GM19023 (cell line): ENCODE data around the gene FZD8.

Experiments used
- ATAC-seq: cut with Tn5 transposase; IDR thresholded peaks from one replicate; pipeline ENCODE4 v1.9.1; 2021; ENCODE audit warnings: mild to moderate bottlenecking, moderate library complexity; ENCODE audit not compliant: unreplicated experiment

FZD8 gene

DNA sequence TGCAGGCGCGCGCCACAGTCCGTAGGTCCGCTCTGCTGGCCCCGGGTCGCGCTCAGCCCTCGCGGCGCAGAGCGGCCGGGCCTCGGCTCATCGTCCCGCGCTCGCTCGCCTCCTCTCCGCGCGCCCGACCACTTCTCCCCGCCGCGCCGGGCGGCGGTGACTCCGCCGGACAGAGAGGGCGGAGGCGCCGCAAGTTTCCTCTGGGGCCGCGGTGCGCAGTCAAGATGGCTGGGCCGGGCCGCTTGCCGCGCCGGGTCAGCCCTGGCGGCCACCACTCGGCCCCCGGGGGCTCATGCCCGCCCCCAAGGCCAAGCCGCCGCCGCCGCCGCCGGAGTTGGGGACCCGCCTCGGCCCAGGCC, 441 bp downstream of the FZD8 start:
- ATAC-seq: peak; percentile 20

DNA sequence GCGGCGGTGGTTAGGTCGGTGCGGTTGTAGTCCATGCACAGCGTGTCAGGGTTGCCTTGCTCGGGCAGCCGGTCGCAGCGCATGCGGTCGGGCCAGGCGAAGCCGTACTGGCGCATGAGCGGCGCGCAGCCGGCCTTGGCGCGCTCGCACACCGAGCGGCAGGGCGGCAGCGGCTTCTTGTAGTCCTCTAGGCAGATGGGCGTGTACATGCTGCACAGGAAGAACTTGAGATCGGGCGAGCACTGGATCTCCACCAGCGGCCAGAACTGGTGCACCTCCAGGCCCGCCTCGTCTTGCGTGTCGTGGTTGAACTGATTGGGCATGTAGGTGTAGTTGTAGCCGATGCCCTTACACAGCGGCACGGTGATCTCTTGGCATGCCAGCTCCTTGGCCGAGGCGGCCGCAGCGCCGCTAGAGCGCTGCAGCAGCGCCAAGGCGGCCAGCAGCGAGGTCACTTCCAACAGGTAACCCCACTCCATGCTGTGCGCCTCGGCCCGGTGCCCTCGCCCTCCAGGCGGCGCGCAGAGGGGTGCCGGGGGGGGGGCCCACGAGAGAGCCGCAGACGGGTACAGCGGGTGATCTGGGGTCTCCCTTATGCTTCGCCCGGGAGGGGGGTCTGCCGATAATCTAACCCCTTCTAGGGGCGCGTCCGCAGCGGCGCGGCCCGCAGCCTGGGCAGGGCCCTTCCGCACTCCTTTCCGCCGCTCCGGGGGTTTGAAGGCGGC, 983 bp downstream of the FZD8 start:
- peak; percentile 28 for ATAC-seq

- ATAC-seq: peak; percentile 22
Measured at GRCh38 chr10:35640474-35640873, 1.6 kb downstream of the FZD8 start.

DNA sequence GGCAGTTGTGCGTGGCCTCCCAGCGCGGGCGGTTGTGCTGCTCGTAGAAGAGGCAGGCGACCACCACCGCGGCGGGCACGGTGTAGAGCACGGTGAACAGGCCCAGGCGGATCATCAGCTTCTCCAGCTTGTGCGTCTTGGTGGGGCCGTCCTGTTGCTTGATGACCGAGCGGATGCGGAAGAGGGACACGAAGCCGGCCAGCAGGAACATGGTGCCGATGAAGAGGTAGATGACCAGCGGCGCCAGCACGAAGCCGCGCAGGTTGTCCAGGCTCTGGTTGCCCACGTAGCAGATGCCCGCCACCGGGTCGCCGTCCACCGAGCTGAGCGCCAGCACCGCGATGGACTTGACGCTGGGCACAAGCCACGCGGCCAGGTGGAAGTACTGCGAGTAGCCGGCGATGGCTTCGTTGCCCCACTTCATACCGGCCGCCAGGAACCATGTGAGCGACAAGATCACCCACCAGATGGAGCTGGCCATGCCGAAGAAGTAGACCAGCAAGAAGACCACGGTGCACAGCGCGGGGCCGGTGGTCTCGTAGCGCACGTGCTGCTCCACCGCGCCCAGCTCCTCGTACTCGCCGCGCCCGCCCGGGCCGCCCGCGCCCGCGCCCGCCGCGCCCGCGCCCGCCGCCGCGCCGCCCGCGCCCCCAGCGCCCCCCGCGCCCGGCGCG, 2.2 kb downstream of the FZD8 start:
- ATAC-seq: no peak

DNA sequence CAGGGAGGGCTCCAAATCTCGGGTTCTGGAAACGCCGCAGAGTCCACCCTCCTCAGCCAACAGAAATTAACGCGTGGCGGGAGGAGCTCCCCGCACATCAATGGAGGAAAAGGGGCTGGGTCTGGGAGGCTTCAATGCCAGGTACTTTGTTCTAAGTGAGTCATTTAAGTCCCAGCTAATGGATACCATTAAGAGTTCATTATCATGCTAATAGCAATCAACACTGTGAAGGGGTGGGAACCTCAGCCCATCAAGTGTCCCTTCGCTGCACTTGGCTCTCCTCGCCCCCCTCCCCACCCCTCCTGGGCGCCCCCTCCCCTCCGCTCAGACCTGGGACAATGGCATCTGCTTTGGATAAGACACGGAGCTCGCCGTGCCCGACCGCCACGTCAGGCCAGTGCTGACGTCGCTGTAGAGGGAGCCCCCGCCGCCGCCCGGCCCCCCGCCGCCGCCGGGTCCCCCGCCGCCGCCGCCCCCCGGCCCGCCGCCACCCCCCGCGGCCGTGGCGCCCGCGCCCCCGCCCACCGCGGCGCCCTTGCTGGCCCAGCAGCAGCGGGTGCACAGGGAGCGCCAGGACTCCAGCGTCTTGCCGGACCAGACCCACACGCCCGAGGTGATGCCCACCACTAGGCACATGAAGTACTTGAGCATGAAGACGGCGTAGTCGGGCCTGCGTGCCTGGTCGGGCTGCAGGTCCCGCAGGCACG, 2.9 kb downstream of the FZD8 start:
- no peak for ATAC-seq

GRCh38 chr10:35638101-35638500, 4.0 kb downstream of the FZD8 start:
- ATAC-seq: no peak

- ATAC-seq: no peak
Measured at GRCh38 chr10:35637462-35637861, 4.6 kb downstream of the FZD8 start.

DNA sequence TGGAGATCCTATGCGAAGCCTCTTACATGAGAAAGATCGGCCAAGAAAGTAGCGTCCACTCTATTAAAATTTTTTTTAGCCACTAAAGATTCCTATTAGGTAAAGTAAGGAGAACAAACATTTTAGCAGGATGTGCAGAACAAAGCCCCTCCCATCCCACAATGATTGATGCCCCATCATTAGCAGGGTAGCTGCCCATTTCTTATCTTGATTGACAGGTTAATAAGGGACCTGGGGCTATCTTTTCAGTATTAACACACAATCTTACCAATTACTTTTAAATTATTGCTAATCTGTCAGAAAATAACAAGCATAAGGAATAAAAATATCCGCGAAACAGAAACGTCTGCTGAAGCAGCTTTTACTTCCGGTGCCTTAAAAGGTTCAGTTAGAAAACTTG, 5.1 kb downstream of the FZD8 start:
- ATAC-seq: no peak

DNA sequence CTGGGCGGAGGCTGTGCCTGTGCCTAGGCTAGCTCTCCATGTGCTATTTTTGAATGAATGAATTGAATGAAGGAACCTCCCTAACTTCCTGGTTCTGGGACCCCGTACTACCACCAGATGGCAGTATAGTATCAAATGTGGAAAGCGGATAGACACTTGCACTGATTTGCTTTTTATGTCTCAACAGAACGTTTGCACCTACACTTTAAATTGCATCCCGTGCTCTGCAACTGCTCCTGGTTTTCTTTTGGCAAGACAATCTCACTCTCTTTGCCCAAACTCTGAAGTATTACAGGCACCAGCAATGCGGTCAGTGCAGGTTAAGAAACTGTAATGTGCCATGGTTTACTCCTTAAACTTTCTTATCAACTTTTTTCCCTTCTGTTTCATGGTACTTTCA, 6.5 kb downstream of the FZD8 start:
- ATAC-seq: peak; percentile 56

DNA sequence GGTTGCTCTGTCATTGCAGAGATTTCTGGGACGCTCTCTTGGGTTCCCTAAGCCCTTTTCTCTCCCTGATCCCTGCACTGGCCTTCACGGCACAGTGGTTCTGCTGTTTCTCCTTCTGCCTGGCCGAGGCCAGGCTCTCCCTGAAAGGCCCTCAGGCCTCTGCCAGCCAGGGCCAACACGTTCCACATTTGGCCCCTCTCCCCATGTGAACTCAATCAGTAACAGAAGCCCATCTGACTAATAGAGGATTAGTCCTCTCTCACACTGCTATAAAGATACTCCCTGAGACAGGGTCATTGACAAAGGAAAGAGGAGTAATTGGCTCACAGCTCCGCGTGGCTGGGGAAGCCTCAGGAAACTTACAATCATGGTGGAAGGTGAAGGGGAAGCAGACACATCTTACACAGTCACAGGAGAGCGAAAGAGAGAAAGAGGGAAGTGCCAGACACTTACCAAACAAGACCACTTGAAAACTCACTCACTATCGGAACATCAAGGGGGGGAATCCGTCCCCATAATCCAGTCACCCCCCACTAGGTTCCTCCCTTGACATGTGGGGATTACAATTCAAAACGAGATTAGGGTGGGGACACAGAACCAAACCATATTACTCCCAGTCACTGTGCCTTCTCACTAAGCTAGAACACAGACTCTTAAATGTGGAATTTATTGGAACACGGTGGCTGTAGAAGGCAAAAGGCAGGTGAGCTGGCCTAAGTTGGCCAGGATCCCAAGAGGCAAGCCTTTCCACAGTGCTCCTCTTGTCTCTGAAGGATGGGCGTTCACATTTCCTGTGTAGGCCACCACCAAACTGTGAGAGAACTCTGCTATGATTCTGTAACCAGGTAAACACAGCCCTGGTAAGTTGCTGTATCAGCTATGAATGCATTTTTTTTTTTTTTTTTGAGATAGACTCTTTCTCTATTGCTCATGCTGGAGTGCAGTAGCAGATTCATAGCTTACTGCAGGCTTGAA, 8.8 kb downstream of the FZD8 start:
- no peak for ATAC-seq

- no peak for ATAC-seq
Measured at GRCh38 chr10:35632027-35632426, 10.1 kb downstream of the FZD8 start.

- ATAC-seq: no peak
Measured at GRCh38 chr10:35631404-35631803, 10.7 kb downstream of the FZD8 start.

- ATAC-seq: no peak
Measured at GRCh38 chr10:35626971-35627507, 15.1 kb downstream of the FZD8 start.

DNA sequence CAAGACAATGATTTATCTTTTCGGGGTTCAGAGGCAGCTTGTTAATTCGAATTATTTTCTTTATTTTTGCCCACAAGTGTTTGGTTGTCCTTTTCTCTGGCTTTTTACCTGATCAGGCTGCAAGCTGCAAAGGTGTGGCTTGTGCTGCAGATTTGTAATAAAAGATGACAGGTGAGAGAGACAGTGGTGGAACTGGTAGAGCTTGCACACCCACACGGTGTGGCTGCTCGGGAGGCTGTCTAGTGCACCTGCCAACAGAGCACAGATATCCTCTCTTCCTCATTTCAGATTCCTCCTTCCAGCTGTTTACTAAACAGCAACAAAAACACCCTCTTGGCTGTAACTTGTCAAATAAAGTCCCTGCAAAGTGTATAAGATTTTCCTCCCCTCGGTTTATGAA, 27.8 kb downstream of the FZD8 start:
- ATAC-seq: no peak

GRCh38 chr10:35613597-35614226, 28.4 kb downstream of the FZD8 start:
- ATAC-seq: no peak

DNA sequence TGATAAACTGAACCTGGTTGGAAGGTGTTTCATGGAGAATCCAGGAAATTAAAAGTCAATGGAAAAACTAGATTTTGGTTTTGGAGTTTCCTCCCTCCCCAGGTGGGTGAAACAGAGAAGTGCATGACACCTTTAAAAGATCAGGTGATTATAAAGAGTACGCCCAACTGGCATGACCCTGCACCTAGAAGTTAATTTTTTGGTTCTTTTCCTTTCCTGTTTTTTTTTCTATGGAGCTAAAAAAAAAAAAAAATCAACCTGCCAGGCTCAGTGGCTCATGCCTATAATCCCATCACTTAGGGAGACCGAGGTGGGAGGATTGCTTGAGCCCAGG, 29.0 kb downstream of the FZD8 start:
- no peak for ATAC-seq

DNA sequence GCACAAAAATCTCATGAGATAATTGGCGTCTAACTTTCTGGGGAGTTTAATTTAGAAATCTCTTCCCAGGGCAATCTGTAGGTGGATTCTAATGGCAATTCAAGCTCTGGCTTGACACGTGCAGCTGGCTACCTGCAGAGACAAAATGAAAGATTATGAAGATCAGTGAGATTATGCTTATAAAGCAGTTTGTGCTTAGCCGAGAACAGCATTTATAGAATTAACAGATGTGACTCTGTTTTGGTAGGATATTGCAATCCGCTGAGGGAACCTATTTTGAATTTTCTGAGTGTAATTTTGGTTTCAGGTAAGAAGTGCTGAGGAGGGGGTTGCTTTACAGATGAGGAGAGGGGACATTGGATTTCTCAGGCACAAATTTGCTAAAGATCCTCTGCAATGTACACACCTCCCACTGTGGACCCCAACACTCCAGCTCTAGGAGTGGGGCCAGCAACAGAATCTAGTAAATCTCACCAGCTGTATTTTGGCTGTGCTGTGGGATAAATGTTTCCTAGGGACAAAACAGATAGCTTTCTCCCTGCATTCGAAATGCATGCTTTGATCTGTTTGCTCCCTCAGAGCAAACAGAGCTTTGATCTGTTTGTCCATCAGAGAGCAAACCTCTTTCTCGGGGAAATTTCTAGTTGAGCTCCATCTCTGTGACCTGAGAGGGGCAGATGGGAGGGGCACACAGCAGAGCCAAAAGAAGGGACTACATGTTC, 29.6 kb downstream of the FZD8 start:
- no peak for ATAC-seq

DNA sequence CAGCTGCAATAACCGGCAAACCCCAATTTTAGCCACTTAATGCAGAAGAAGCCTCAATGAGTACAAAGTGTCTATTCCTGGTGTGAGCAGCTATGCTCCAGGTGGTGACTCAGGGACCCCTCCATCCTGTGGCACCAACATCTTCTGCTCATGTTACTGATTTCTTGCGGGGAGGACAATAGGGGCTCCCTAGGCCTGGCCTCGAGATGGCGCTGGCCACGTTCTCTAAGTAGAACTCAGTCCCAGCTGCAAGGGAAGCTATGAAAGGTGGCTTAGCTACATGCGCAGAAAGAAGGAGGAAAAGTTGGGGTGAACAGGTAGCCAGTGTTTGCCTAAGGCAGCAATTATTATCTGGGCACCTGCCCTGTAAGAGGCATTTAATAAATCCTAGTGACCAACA, 30.3 kb downstream of the FZD8 start:
- ATAC-seq: no peak

GRCh38 chr10:35608328-35608672, 33.8 kb downstream of the FZD8 start:
- no peak for ATAC-seq
